DOHH2 (cell line): ENCODE results near the gene PPARD.

Experiments
- H3F3A ChIP-seq: fragments of 200-600 bp; sonication (generic), shearing (Covaris generic); 2 replicates; pipeline ENCODE4 v1.6.0; 2016; ENCODE audit warnings: antibody characterized with exemption, mild to moderate bottlenecking; ENCODE audit not compliant: control insufficient read depth, insufficient read depth
- H3K27ac ChIP-seq: fragments of 200-600 bp; sonication (generic); 2 replicates; pipeline ENCODE4 v1.5.1; 2014; ENCODE audit warnings: low read depth, mild to moderate bottlenecking, low read length, moderate library complexity
- H3K27me3 ChIP-seq: fragments of 200-600 bp; sonication (generic); 2 replicates; pipeline ENCODE4 v1.6.1; 2014; ENCODE audit warnings: mild to moderate bottlenecking, low read length, mixed read lengths; ENCODE audit not compliant: control insufficient read depth
- H3K36me3 ChIP-seq: fragments of 200-600 bp; sonication (generic); 2 replicates; pipeline ENCODE4 v1.6.1; 2014; ENCODE audit warnings: mild to moderate bottlenecking, low read length, moderate library complexity, mixed read lengths; ENCODE audit not compliant: control insufficient read depth
- H3K4me1 ChIP-seq: fragments of 200-600 bp; sonication (generic); 2 replicates; pipeline ENCODE4 v1.6.1; 2014; ENCODE audit warnings: mild to moderate bottlenecking, low read length, mixed read lengths; ENCODE audit not compliant: control insufficient read depth
- H3K4me2 ChIP-seq: fragments of 200-600 bp; sonication (generic); 2 replicates; pipeline ENCODE4 v1.6.0; 2014; ENCODE audit warnings: mild to moderate bottlenecking, low read length, moderate library complexity
- H3K4me3 ChIP-seq: fragments of 200-600 bp; sonication (generic); 2 replicates; pipeline ENCODE4 v1.5.1; 2014; ENCODE audit warnings: mild to moderate bottlenecking, low read length, mixed read lengths
- H3K79me2 ChIP-seq: fragments of 200-600 bp; sonication (generic); 2 replicates; pipeline ENCODE4 v1.6.1; 2014; ENCODE audit warnings: mild to moderate bottlenecking, low read length, mixed read lengths; ENCODE audit not compliant: control insufficient read depth
- H3K9me2 ChIP-seq: fragments of 200-600 bp; sonication (generic); replicated peaks from 2 replicates; pipeline ENCODE4 v1.6.1; 2014; ENCODE audit warnings: mild to moderate bottlenecking, low read length, mixed read lengths; ENCODE audit not compliant: control insufficient read depth
- H3K9me3 ChIP-seq: fragments of 200-600 bp; sonication (generic); 2 replicates; pipeline ENCODE4 v1.6.1; 2014; ENCODE audit warnings: antibody characterized with exemption, low read length, mixed read lengths; ENCODE audit not compliant: control insufficient read depth, insufficient read depth
- H4K20me1 ChIP-seq: fragments of 200-600 bp; sonication (generic); 2 replicates; pipeline ENCODE4 v1.6.0; 2014; ENCODE audit warnings: low read depth, mild to moderate bottlenecking, antibody characterized with exemption, low read length, moderate library complexity; ENCODE audit not compliant: control insufficient read depth, insufficient read depth
- CTCF ChIP-seq: fragments of 200-600 bp; sonication (generic); IDR thresholded peaks from one replicate; pipeline ENCODE4 v1.5.1; 2014; ENCODE audit warnings: antibody characterized with exemption, mild to moderate bottlenecking, low read depth, low read length; ENCODE audit not compliant: poor library complexity, severe bottlenecking
- EZH2phosphoT487 ChIP-seq: fragments of 200-600 bp; sonication (generic); IDR thresholded peaks from 2 replicates; pipeline ENCODE4 v1.6.1; 2017; ENCODE audit warnings: borderline replicate concordance, mild to moderate bottlenecking, antibody characterized with exemption, low read length, moderate library complexity, mixed read lengths

Gene PPARD

GRCh38 chr6:35367646-35368037 lies 25.3 kb downstream of the PPARD start:
- H3K27ac ChIP-seq, result no peak overlapping the region
- H3K4me1 ChIP-seq, result peaks cover 51% of the 10 kb centered on the region
- peaks cover 21% of the 10 kb centered on the region for H3K79me2 ChIP-seq

GRCh38 chr6:35368038-35368887 lies 25.9 kb downstream of the PPARD start:
- peaks cover 21% of the 10 kb centered on the region for H3K79me2 ChIP-seq
- H3K4me2 ChIP-seq, result peak overlapping the region; percentile 47

More at GRCh38 chr6:35367646-35368037, 25.3 kb downstream of the PPARD start:
- Histone ChIP-seq H3F3A (peaks cover 5% of the 10 kb centered on the region), H3K4me2 (no peak overlapping the region), H4K20me1 (no peaks in the 10 kb centered on the region), H3K9me2 (no peaks in the 10 kb centered on the region), H3K27me3 (no peaks in the 10 kb centered on the region), H3K9me3 (no peaks in the 10 kb centered on the region), H3K36me3 (0 out of 2 replicates have a peak, but pooled peaks cover 3% of the 10 kb centered on the region), H3K4me3 (no peak overlapping the region)
- no peak for TF ChIP-seq CTCF
- no peak for TF ChIP-seq EZH2phosphoT487

GRCh38 chr6:35370124-35370741 lies 27.9 kb downstream of the PPARD start:
- peak overlapping the region; percentile 46 for H3K27ac ChIP-seq
- no peak for TF ChIP-seq CTCF
- TF ChIP-seq EZH2phosphoT487, result no peak

More at GRCh38 chr6:35368038-35368887, 25.9 kb downstream of the PPARD start:
- H3K4me1 ChIP-seq, result peaks cover 45% of the 10 kb centered on the region
- no peak for TF ChIP-seq CTCF
- TF ChIP-seq EZH2phosphoT487, result no peak
- peaks cover 5% of the 10 kb centered on the region for H3F3A ChIP-seq
- H3K36me3 ChIP-seq, result no peaks in the 10 kb centered on the region
- no peak overlapping the region for H3K27ac ChIP-seq
- no peaks in the 10 kb centered on the region for H3K9me2 ChIP-seq
- H3K9me3 ChIP-seq, result no peaks in the 10 kb centered on the region
- no peak overlapping the region; the same call in 1 of the 2 replicates for H3K4me3 ChIP-seq
- H4K20me1 ChIP-seq, result no peaks in the 10 kb centered on the region
- no peaks in the 10 kb centered on the region for H3K27me3 ChIP-seq

More at GRCh38 chr6:35370124-35370741, 27.9 kb downstream of the PPARD start:
- no peaks in the 10 kb centered on the region for H3K9me2 ChIP-seq
- H4K20me1 ChIP-seq, result no peaks in the 10 kb centered on the region
- H3K4me1 ChIP-seq, result peaks cover 42% of the 10 kb centered on the region
- peaks cover 21% of the 10 kb centered on the region for H3K79me2 ChIP-seq
- H3K4me2 ChIP-seq, result peak overlapping the region; percentile 71
- no peaks in the 10 kb centered on the region for H3K9me3 ChIP-seq
- H3K27me3 ChIP-seq, result no peaks in the 10 kb centered on the region
- peak overlapping the region; percentile 55 for H3K4me3 ChIP-seq
- no peaks in the 10 kb centered on the region for H3K36me3 ChIP-seq
- peaks cover 7% of the 10 kb centered on the region for H3F3A ChIP-seq
